ENCODE measurements around the gene GDF3. TPM values are rescaled to one million over a fixed set of nuclear protein-coding genes. Genes with fewer than 3 reads are reported as not detected.
A peak's percentile ranks its signal among the peaks of the same experiment; 100 is the strongest.
"Not testable (repeated sequence)": the region's sequence is repeated elsewhere in the genome, so short reads cannot be mapped to it uniquely, and the experiment has no call there.

The GDF3 gene
- total and polyA plus RNA-seq, 12 donors: 0.20 to 0.36 (median 0.22) TPM; not detected in 7

GRCh38 chr12:7678744-7679143, 16.8 kb downstream of the GDF3 start:
- TF ChIP-seq CTCF (IDR thresholded peaks at IDR 0.05): no peak
- Histone ChIP-seq H3K27me3 (peaks cover 0 to 19% (median 8%) of the 10 kb centered on the region in 7 donors), H3K9me3 (no peaks in the 10 kb centered on the region), H3K36me3 (no peaks in the 10 kb centered on the region), H3K4me1 (peaks cover 0 to 5% (median 0%) of the 10 kb centered on the region in 9 donors), H3K4me3 (no peak overlapping the region), H3K27ac (no peak overlapping the region)
- intact Hi-C loops (cut with DNase I): loop anchor here in 6 of 10 donors (5.0 to 10.0 kb wide), 2 partner anchors 126 to 129 kb away; no protein-coding TSS in a partner anchor
- ATAC-seq: no peak
- no peak for DNase-seq
- WGBS, 2 donors: 84 to 88% methylated on average over 8 of the region's 8 CpGs

GRCh38 chr12:7677432-7677888, 18.1 kb downstream of the GDF3 start:
- H3K27ac ChIP-seq, DNase-seq, H3K9me3 ChIP-seq, H3K36me3 ChIP-seq, H3K4me1 ChIP-seq: not testable (repeated sequence)
- Histone ChIP-seq H3K27me3 (peaks cover 0 to 19% (median 8%) of the 10 kb centered on the region in 7 donors), H3K4me3 (peak overlapping the region in 1 of 10 donors; percentile 7)
- intact Hi-C loops (cut with DNase I): loop anchor here (1.0 to 10.0 kb wide), 5 partner anchors 127 to 130 kb away; no protein-coding TSS in a partner anchor
- WGBS, 2 donors: 33 to 43% methylated on average over 9 of the region's 9 CpGs
- peak in 7 of 9 donors; percentile 14 to 60 (median 51) for TF ChIP-seq CTCF (IDR thresholded peaks at IDR 0.05)
- peak in 2 of 8 donors; percentile 34 to 67 for ATAC-seq

- not testable (repeated sequence) for ATAC-seq, DNase-seq, H3K9me3 ChIP-seq, H3K36me3 ChIP-seq, H3K4me3 ChIP-seq, H3K27ac ChIP-seq, H3K4me1 ChIP-seq
- WGBS, 2 donors: 82% methylated on average over 6 of the region's 6 CpGs
- intact Hi-C loops (cut with DNase I): loop anchor here in 6 of 10 donors (5.0 to 10.0 kb wide), 2 partner anchors 129 to 132 kb away; no protein-coding TSS in a partner anchor
- H3K27me3 ChIP-seq: peaks cover 0 to 19% (median 8%) of the 10 kb centered on the region in 7 donors
These were observed 20.1 kb downstream of the GDF3 start for GRCh38 chr12:7675455-7675854.

GRCh38 chr12:7668171-7668570, 27.4 kb downstream of the GDF3 start:
- no peak for DNase-seq
- H3K4me3 ChIP-seq: no peak overlapping the region
- ATAC-seq: no peak
- H3K36me3 ChIP-seq: no peaks in the 10 kb centered on the region
- no peaks in the 10 kb centered on the region for H3K9me3 ChIP-seq
- 82 to 83% methylated on average over 5 of the region's 5 CpGs for WGBS, 2 donors
- H3K27ac ChIP-seq: no peak overlapping the region
- TF ChIP-seq CTCF (IDR thresholded peaks at IDR 0.05): no peak
- no peaks in the 10 kb centered on the region for H3K4me1 ChIP-seq
- intact Hi-C loops (cut with DNase I): no loop called here
- no peaks in the 10 kb centered on the region for H3K27me3 ChIP-seq

GRCh38 chr12:7667125-7667524, 28.4 kb downstream of the GDF3 start:
- intact Hi-C loops (cut with DNase I): no loop called here
- no peak for TF ChIP-seq CTCF (IDR thresholded peaks at IDR 0.05)
- H3K27me3 ChIP-seq: no peaks in the 10 kb centered on the region
- WGBS, 2 donors: 71 to 72% methylated on average over 4 of the region's 4 CpGs
- ATAC-seq: no peak
- no peak overlapping the region for H3K4me3 ChIP-seq
- H3K36me3 ChIP-seq: no peaks in the 10 kb centered on the region
- H3K4me1 ChIP-seq: no peaks in the 10 kb centered on the region
- DNase-seq: no peak
- H3K27ac ChIP-seq: no peak overlapping the region
- no peaks in the 10 kb centered on the region for H3K9me3 ChIP-seq

Measured in heart right ventricle (tissue), 16 donors.